Fibroblast of peridontal ligament (primary cell): ENCODE data around the gene OR6Q1.

ENCODE experiments used
- DNase-seq: peaks from one replicate; pipeline ENCODE4 v3.0.0-alpha.2; 2010; ENCODE audit errors: extremely low read depth

Gene OR6Q1

DNA sequence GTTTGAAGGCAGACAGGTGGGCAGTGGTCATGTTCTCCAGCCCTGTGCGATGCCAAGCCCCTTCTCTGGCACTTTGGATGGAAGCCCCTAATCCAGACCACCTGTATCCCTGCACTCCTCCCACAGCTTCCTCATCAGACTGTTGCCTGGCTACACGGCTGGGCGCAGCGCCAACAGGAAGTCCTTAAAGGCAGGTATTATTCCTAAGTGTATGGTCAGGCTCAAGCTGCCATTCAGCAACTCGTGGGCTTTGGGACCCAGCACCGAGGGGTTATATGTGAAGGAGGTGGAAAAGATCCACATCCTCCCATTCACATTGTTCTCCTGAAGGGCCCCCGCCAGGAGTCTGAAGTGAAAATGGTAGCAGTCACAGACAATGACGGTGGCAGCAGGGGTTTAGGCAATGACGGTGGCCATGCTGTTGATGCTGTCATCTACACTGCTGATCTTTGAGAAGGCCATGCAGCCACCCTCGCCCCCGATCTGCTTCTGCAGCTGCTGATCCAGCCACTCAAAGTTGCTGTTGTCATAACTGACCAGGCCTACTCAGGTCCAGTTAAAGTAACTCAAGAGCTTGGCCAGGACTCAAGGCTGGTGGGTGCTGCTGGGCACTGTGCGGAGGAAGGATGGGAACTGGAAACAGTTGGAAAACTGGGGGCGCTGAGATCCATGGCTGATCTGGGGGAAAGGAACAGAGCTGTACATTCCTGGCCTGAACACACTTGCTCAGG, 27.7 kb downstream of the OR6Q1 start:
- DNase-seq = no peak

DNA sequence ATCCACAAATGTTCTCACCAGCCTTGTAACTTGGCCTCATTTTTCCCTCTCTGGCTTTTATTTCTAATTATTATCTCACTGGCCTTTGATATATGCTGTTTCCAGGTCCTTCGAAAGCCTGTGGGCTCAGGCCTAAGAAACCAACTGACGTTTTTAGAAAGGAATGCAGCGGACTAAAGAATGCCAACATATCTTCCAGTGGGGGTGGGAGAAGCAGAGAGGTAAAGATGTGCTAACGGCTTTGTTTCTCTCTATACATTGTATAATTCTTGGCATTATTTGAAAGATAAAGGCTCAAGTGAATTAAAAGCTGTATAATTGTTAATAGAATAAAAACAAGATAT, 28.2 kb downstream of the OR6Q1 start:
- DNase-seq = peak; percentile 47

DNA sequence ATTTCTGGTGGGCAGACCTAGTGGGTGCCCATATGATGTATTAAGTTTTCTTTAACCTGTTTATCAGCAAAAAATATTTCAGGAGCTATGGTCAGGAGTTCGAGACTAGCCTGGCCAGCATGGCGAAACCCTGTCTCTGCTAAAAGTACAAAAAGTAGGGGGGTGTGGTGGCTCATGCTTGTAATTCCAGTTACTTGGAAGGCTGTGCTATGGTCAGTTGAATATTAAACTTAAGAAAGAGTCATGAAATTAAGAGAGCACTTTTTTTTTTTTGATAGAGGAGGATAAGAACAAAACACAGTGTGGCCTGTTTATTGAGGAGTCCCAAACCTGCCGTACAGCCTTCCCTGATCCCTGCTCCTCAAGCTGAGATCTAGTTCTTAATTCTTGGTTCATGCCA, 29.8 kb downstream of the OR6Q1 start:
- DNase-seq = no peak

DNA sequence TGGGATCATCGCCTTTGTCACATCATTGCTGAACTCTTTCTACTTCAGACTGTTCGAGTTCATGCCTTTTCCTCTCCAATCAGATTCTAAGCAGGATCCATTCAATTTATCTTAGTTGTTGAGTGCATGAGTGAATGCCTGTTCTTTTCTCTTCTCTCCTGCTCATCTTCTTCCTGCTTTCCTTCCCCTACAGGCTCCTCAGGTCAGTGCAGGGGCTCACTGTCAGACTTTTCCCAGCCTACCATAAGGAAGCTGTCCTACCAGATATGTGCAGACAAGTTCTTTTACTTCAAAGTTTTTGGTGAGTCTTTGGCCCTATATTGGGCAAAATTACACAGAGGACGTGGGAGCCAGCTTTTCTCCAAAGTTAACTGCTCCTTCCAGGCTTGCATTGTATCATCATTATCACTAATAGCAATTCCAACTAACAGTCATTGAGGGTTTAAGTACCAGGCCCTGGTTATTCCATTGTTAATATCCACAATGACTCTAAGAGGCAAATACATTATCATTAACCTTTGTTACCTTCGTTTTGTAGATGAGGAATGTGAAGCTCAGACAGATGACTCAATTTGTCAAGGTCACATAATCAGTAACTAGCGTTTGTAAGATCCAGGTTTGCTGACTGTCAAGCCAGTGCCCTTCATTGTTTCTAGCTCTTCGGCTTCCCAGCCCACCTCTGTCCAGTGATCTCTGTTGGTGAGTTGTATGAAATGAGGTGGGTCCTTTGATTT, 30.4 kb downstream of the OR6Q1 start:
- no peak for DNase-seq

DNA sequence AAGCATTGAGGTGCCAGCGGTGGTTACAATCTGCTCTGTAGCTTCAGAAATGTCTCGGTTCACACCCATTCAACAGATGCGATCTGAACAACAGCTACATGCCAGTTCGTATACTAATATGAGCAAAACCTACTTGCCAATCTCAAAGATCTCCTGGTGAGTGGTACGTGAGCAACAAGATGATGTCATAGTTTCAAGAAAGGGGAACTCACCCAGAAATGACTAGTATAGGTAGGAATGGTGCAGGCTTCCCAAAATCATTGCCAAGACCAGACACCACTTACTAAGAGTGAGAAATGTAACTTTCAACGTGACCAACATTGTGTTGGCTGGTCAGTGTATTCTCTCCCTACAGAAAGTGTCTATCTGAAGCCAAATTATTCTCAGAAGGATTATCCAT, 31.1 kb downstream of the OR6Q1 start:
- DNase-seq = peak; percentile 42

DNA sequence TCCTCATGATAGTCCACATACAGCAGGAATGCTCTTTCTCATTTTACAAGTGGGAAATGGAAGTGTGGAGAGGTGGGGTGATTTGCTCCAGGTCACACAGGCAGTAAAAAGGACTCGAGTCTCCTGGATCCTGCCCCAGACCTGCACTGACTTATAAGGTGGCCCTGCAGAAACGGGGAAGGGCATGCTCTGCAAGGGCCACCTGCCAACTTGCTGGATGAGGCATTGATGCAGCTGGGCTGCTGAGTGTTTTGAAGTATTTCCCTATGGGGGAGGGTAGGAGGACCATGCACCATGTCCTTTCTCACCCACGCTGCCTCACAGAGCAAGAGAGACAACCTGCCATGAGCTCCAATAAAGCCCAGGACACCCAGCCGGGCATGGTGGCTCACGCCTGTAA, 36.9 kb downstream of the OR6Q1 start:
- no peak for DNase-seq

DNA sequence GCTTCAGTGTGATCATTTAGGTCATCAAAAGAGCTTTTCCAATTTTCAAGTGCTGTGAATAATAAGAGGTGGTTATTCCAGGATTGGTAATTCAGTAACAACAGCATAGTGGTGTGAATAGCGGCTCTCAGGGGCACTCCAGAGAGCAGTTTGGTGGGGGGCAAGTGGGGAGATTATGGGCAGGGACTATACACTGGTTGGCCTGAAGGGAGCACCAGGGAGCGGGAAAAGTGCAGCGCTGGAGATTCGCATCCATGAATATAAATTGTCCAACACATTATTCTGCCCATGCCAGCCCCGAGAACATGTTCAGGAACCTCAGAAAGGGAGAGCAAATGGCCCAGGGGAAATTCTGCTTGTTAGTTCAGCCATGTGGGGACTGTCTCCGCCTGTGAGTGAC, 37.9 kb downstream of the OR6Q1 start:
- DNase-seq = no peak

DNA sequence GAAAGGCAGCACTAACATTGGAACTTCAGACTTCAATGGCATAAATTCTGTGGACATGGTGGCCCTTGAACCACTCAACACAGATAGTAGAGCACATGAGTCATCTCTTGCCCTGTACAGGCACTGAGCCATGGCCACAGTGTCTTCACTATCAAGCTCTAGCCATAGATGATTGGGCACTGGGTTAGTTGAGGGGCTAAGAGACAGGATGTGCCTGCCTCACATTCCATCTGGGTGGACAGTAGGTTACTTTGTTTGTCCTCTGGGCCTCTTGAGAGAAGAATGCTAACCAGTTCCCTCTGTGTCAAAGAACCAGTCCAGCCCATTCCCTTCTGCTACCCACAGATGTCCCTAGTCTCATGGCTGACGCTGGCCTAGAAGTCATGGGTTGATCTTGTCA, 39.8 kb downstream of the OR6Q1 start:
- DNase-seq = no peak

DNA sequence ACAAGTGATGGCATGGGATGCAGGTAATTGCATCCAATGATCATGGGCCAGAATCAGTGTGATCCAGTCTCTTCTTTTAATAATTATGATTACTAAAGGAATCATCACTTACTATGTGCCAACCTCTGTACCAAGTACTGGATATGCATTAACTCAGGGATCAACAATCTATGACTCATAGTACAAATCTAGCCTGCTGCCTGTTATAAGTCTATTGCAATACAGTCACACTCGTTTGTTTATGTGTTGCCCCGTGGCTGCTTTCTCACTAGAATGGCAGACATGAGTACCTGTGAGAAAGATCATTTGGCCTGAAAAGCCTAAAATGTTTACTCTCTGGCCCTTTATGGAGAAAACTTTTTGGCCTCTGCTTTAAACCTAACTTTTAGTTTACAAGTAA, 45.0 kb downstream of the OR6Q1 start:
- DNase-seq = no peak
